ENCODE results near the gene ACKR2.

Gene ACKR2

DNA sequence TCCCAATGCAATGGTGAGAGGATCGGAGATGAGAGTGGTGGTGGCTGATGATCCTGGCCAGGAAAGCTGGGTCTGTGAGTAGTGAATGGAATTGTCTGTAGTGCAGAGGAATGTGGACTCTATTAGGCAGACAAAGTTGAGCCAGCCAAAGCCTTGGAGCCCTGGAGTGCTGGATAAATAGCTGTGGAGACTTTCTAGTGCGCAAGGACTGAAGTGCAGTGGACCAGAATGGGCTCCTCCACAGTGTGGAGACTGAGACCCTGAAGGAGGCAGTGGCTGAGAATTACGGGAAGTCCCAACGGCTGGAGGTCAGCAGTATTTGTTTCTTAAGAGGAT, 97.6 kb downstream of the ACKR2 start:
- H3K27ac ChIP-seq (ENCODE audit: low read depth, low read length): no peak overlapping the region
- H3K4me2 ChIP-seq (ENCODE audit: low read length): no peak overlapping the region
- H3F3A ChIP-seq (ENCODE audit: control insufficient read depth, insufficient read depth): no peaks in the 10 kb centered on the region
- no peak overlapping the region for H3K4me3 ChIP-seq (ENCODE audit: low read length)
- H3K9me3 ChIP-seq (ENCODE audit: control insufficient read depth, insufficient read depth, low read length): no peaks in the 10 kb centered on the region; the same call in 1 of the 2 replicates
- H3K4me1 ChIP-seq (ENCODE audit: control insufficient read depth, low read length): no peaks in the 10 kb centered on the region
- no peaks in the 10 kb centered on the region for H3K79me2 ChIP-seq (ENCODE audit: control insufficient read depth, low read length)
- H3K27me3 ChIP-seq (ENCODE audit: control insufficient read depth, low read length): no peaks in the 10 kb centered on the region
- no peaks in the 10 kb centered on the region for H3K9me2 ChIP-seq (replicated peaks; ENCODE audit: control insufficient read depth, low read length)
- H4K20me1 ChIP-seq (ENCODE audit: control insufficient read depth, insufficient read depth, low read depth, low read length): no peaks in the 10 kb centered on the region
- H3K36me3 ChIP-seq (ENCODE audit: control insufficient read depth, low read length): no peaks in the 10 kb centered on the region
- TF ChIP-seq, protein P1, sequence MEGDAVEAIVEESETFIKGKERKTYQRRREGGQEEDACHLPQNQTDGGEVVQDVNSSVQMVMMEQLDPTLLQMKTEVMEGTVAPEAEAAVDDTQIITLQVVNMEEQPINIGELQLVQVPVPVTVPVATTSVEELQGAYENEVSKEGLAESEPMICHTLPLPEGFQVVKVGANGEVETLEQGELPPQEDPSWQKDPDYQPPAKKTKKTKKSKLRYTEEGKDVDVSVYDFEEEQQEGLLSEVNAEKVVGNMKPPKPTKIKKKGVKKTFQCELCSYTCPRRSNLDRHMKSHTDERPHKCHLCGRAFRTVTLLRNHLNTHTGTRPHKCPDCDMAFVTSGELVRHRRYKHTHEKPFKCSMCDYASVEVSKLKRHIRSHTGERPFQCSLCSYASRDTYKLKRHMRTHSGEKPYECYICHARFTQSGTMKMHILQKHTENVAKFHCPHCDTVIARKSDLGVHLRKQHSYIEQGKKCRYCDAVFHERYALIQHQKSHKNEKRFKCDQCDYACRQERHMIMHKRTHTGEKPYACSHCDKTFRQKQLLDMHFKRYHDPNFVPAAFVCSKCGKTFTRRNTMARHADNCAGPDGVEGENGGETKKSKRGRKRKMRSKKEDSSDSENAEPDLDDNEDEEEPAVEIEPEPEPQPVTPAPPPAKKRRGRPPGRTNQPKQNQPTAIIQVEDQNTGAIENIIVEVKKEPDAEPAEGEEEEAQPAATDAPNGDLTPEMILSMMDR (IDR thresholded peaks at IDR 0.05; ENCODE audit: low read depth, low read length, poor library complexity, severe bottlenecking): no peak
- no peak for TF ChIP-seq EZH2phosphoT487 (IDR thresholded peaks at IDR 0.05; ENCODE audit: borderline replicate concordance, low read length)

DNA sequence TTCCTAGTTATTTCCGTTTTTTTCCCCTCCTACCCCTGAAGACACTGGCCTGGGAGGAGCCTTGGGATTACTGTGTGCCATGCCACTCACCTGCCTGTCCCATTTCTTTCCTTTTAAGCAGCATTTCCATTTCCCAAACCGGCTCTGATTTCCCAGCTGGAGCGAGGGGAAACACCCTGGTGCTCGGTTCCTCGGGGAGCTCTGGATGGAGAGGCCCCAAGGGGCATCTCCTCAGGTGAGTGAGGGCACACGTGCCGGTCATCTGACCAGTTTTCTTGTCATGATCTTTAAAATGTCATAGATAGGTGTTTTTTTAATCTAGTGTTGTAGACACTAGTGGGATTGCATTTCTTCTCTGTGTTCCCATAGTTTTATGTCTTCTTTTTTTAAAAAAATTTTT, 99.4 kb downstream of the ACKR2 start:
- Histone ChIP-seq H3K9me2 (replicated peaks; ENCODE audit: control insufficient read depth, low read length) (no peaks in the 10 kb centered on the region), H3K79me2 (ENCODE audit: control insufficient read depth, low read length) (no peaks in the 10 kb centered on the region), H4K20me1 (ENCODE audit: control insufficient read depth, insufficient read depth, low read depth, low read length) (no peaks in the 10 kb centered on the region), H3K9me3 (ENCODE audit: control insufficient read depth, insufficient read depth, low read length) (no peaks in the 10 kb centered on the region; the same call in 1 of the 2 replicates), H3K4me3 (ENCODE audit: low read length) (no peak overlapping the region), H3K4me2 (ENCODE audit: low read length) (no peak overlapping the region), H3F3A (ENCODE audit: control insufficient read depth, insufficient read depth) (no peaks in the 10 kb centered on the region), H3K27ac (ENCODE audit: low read depth, low read length) (no peak overlapping the region), H3K36me3 (ENCODE audit: control insufficient read depth, low read length) (no peaks in the 10 kb centered on the region), H3K4me1 (ENCODE audit: control insufficient read depth, low read length) (no peaks in the 10 kb centered on the region), H3K27me3 (ENCODE audit: control insufficient read depth, low read length) (no peaks in the 10 kb centered on the region)
- TF ChIP-seq, protein P1 (IDR thresholded peaks at IDR 0.05; ENCODE audit: low read depth, low read length, poor library complexity, severe bottlenecking): no peak
- TF ChIP-seq EZH2phosphoT487 (IDR thresholded peaks at IDR 0.05; ENCODE audit: borderline replicate concordance, low read length): no peak

GRCh38 chr3:42911551-42911950, 102.3 kb downstream of the ACKR2 start:
- H3K27ac ChIP-seq (ENCODE audit: low read depth, low read length): no peak overlapping the region
- no peaks in the 10 kb centered on the region for H3K27me3 ChIP-seq (ENCODE audit: control insufficient read depth, low read length)
- no peaks in the 10 kb centered on the region for H4K20me1 ChIP-seq (ENCODE audit: control insufficient read depth, insufficient read depth, low read depth, low read length)
- no peaks in the 10 kb centered on the region for H3K36me3 ChIP-seq (ENCODE audit: control insufficient read depth, low read length)
- H3K4me1 ChIP-seq (ENCODE audit: control insufficient read depth, low read length): no peaks in the 10 kb centered on the region
- H3K4me2 ChIP-seq (ENCODE audit: low read length): no peak overlapping the region
- no peak overlapping the region for H3K4me3 ChIP-seq (ENCODE audit: low read length)
- no peaks in the 10 kb centered on the region for H3K79me2 ChIP-seq (ENCODE audit: control insufficient read depth, low read length)
- H3K9me3 ChIP-seq (ENCODE audit: control insufficient read depth, insufficient read depth, low read length): peaks cover 18% of the 10 kb centered on the region; the same call in 1 of the 2 replicates
- no peak for TF ChIP-seq EZH2phosphoT487 (IDR thresholded peaks at IDR 0.05; ENCODE audit: borderline replicate concordance, low read length)
- TF ChIP-seq, protein P1 (IDR thresholded peaks at IDR 0.05; ENCODE audit: low read depth, low read length, poor library complexity, severe bottlenecking): no peak
- no peaks in the 10 kb centered on the region for H3F3A ChIP-seq (ENCODE audit: control insufficient read depth, insufficient read depth)
- H3K9me2 ChIP-seq (replicated peaks; ENCODE audit: control insufficient read depth, low read length): no peaks in the 10 kb centered on the region

All from DOHH2 (cell line).